Large intestine (tissue), 3 donors: ENCODE data around the gene THPO. TPM values are rescaled to one million over a fixed set of nuclear protein-coding genes. Genes with fewer than 3 reads are reported as not detected.

ENCODE experiments used
- DNase-seq, 2 donors: peaks; one replicate each; pipeline versions ENCODE4 v3.0.0 to v3.0.0-alpha.2; 2013
- H3K27ac ChIP-seq: one replicate; pipeline ENCODE4 v1.5.1; 2013; ENCODE audit warnings: low read length
- H3K27me3 ChIP-seq: 2 replicates; pipeline ENCODE4 v1.6.1; 2013; ENCODE audit warnings: low read length; ENCODE audit not compliant: control insufficient read depth, insufficient read depth
- H3K36me3 ChIP-seq: 2 replicates; pipeline ENCODE4 v1.6.1; 2013; ENCODE audit warnings: low read length; ENCODE audit not compliant: control insufficient read depth, insufficient read depth
- H3K4me1 ChIP-seq: one replicate; pipeline ENCODE4 v1.6.1; 2013; ENCODE audit warnings: low read length; ENCODE audit not compliant: control insufficient read depth, insufficient read depth
- H3K4me3 ChIP-seq: one replicate; pipeline ENCODE4 v1.5.1; 2013; ENCODE audit warnings: low read length
- H3K9me3 ChIP-seq: one replicate; pipeline ENCODE4 v1.6.1; 2013; ENCODE audit warnings: mild to moderate bottlenecking, low read depth, low read length, moderate library complexity; ENCODE audit not compliant: control insufficient read depth
- whole genome bisulfite sequencing: methylation state at CpG from one replicate; pipeline ENCODE4 v1.1.5; 2013; ENCODE audit warnings: low lambda C conversion rate; ENCODE audit not compliant: insufficient coverage; 5-methylcytosine and 5-hydroxymethylcytosine counted together
- polyA plus RNA-seq: library from polyadenylated mRNA; unstranded; fragments of 120-200 nt; gene quantifications from one replicate; pipeline ENCODE4 v1.2.1, GENCODE V29; 2013

The THPO gene
- polyA plus RNA-seq, 1 donor: 1.9 TPM

DNA sequence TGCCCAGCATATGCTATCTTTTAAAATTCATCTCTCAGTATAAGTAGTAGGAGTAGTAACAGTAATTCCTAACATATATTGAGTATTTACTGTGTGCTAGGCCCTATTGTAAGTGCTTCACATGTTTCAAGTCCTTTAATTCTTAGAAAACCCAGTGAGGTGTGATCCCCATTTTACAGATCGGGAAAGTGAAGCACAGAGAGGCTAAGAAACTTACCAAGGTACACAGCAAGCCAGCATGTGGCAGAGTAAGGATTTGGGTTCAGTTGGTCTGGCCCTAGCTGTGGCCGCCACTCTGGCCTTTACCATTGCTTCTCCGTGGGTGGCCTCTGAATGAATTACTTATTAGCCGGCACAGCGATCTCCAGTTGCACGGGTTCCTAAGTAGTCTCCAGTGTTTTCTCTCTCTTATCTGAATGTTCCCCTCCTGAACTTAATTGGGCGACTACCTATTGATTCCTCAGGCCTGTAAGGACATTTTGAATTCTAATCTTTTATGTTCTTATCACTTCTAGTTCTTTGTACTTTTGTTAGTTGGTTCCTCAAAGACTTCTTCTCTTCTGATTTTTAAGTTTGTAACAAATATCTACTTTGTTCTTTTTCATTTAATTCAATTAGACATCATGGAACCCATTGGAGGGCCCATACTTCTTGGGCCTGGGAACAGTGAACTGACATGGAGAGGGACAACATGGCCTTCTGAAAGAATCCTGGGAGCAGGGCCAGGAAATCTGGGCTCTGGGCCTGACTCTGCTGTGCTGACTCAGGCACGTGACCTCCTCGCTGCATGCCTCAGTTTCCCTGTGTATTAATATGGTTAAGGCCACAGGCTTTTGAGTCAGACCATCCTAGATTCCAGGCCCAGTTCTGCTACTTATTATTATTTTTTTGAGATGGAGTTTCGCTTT, 28.2 kb downstream of the THPO start:
- Histone ChIP-seq H3K4me3 (no peak overlapping the region), H3K27me3 (no peaks in the 10 kb centered on the region), H3K36me3 (peaks cover 39% of the 10 kb centered on the region), H3K4me1 (peaks cover 45% of the 10 kb centered on the region), H3K27ac (no peak overlapping the region), H3K9me3 (no peaks in the 10 kb centered on the region)
- whole genome bisulfite sequencing: 73% methylated on average over 4 of the region's 10 CpGs
- no peak for DNase-seq

- WGBS: no CpG with 5 or more reads among the region's 4 CpGs
Measured at GRCh38 chr3:184348057-184348382, 30.0 kb downstream of the THPO start.

GRCh38 chr3:184347321-184348056, 30.5 kb downstream of the THPO start:
- H3K36me3 ChIP-seq: peaks cover 40% of the 10 kb centered on the region
- no peak overlapping the region for H3K27ac ChIP-seq
- no peak overlapping the region for H3K4me3 ChIP-seq
- no peak for DNase-seq
- H3K9me3 ChIP-seq: no peaks in the 10 kb centered on the region
- H3K27me3 ChIP-seq: no peaks in the 10 kb centered on the region
- WGBS: no CpG with 5 or more reads among the region's 12 CpGs
- peaks cover 32% of the 10 kb centered on the region for H3K4me1 ChIP-seq

More at GRCh38 chr3:184348057-184348382, 30.0 kb downstream of the THPO start:
- H3K36me3 ChIP-seq: peaks cover 40% of the 10 kb centered on the region
- peaks cover 37% of the 10 kb centered on the region for H3K4me1 ChIP-seq
- no peaks in the 10 kb centered on the region for H3K27me3 ChIP-seq
- H3K9me3 ChIP-seq: no peaks in the 10 kb centered on the region
- H3K27ac ChIP-seq: no peak overlapping the region
- DNase-seq: no peak
- no peak overlapping the region for H3K4me3 ChIP-seq

DNA sequence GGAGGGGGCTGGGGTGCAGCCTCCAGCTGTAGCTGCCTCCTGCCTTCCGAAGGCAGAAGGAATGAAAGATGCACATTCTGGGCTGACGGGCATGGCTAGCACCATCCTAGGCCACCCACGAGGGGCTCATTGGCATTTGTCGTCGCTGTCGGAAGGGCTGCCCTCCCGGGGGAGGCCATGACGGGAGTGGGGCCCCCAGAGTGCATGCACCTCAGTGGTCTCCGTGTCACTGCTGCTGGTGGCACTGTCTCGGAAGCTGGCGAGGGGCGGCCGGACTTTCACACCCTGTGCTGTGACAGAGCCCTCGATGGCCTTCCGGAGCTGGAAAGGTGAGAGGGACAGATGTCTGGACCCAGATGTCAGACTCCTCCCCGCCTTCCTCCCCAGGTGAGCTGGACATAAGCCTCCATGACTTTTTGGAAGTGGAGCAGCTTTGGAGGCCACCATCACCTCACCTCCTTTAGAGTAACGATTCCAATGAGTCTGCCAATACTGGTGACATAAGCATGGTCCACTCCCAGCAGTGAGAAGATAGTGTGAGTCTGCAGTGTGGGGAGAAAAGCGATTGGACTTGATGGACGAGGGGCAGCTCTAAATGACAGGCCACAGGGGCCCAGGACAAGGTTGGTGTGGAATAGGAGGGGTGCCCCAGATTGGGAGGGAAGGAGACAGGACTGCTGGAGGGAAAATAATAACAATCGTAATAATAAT, 31.4 kb downstream of the THPO start:
- Histone ChIP-seq H3K27ac (peak overlapping the region; percentile 75), H3K4me1 (peaks cover 25% of the 10 kb centered on the region), H3K36me3 (peaks cover 43% of the 10 kb centered on the region), H3K4me3 (no peak overlapping the region), H3K27me3 (no peaks in the 10 kb centered on the region), H3K9me3 (no peaks in the 10 kb centered on the region)
- DNase-seq: no peak
- 81% methylated on average over 2 of the region's 20 CpGs for WGBS

GRCh38 chr3:184345317-184346144, 32.5 kb downstream of the THPO start:
- peak overlapping the region; percentile 75 for H3K27ac ChIP-seq

GRCh38 chr3:184344579-184345316, 33.3 kb downstream of the THPO start:
- Histone ChIP-seq H3K4me3 (no peak overlapping the region), H3K36me3 (peaks cover 38% of the 10 kb centered on the region), H3K4me1 (peaks cover 19% of the 10 kb centered on the region), H3K27me3 (no peaks in the 10 kb centered on the region), H3K27ac (no peak overlapping the region), H3K9me3 (no peaks in the 10 kb centered on the region)
- no peak for DNase-seq
- no CpG with 5 or more reads among the region's 24 CpGs for WGBS

More at GRCh38 chr3:184345317-184346144, 32.5 kb downstream of the THPO start:
- DNase-seq: peak; percentile 89 to 92
- peaks cover 19% of the 10 kb centered on the region for H3K4me1 ChIP-seq
- no peak overlapping the region for H3K4me3 ChIP-seq
- H3K27me3 ChIP-seq: no peaks in the 10 kb centered on the region
- H3K9me3 ChIP-seq: no peaks in the 10 kb centered on the region
- 20% methylated on average over 2 of the region's 14 CpGs for WGBS
- peaks cover 41% of the 10 kb centered on the region for H3K36me3 ChIP-seq

DNA sequence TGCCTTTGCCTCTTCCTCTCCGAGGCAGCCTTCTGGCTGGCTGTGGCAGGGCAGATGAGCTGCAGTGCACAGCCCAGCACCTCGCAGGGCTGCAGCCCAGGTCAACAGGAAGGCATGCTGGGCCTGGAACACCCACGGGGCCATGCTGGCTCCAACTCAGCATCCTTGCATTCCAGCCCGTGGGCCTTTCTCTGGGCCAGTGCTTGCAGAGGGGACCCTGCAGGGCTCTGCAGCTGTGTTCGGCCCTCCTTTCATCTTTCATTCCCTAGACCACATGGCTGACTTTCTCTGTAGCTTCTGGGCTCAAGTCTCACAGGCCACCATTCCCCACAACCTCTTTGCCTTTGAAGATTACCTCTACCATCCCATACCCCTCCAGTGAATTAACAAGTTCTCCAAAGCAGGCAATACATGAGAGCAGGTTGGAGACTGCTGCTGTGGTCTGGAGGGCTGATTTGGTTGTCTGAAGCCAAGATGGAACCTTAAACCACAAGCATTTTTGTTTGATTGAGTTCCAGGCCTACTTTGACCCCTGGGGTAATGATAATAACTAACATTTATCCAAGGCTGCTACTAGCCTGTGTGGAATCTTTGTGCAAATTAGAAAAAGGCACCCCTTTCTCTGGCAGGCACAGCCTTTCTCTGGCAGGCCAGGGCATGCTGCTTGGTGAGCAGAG, 34.7 kb downstream of the THPO start:
- no CpG with 5 or more reads among the region's 5 CpGs for WGBS
- Histone ChIP-seq H3K4me3 (no peak overlapping the region), H3K4me1 (peaks cover 25% of the 10 kb centered on the region), H3K9me3 (no peaks in the 10 kb centered on the region), H3K27ac (no peak overlapping the region), H3K36me3 (peaks cover 38% of the 10 kb centered on the region), H3K27me3 (no peaks in the 10 kb centered on the region)
- no peak for DNase-seq

DNA sequence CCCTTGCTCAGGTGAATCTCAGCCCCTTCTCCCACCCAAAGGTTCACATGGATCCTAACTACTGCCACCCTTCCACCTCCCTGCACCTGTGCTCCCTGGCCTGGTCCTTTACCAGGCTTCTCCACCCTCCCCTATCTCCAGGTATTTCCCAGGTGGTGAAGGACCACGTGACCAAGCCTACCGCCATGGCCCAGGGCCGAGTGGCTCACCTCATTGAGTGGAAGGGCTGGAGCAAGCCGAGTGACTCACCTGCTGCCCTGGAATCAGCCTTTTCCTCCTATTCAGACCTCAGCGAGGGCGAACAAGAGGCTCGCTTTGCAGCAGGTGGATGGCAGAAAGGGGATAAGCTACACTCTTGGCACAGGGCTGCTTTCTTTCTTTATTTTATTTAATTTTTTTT, 36.1 kb downstream of the THPO start:
- Histone ChIP-seq H3K27ac (no peak overlapping the region), H3K4me1 (peaks cover 33% of the 10 kb centered on the region), H3K36me3 (peaks cover 38% of the 10 kb centered on the region), H3K4me3 (no peak overlapping the region), H3K27me3 (no peaks in the 10 kb centered on the region), H3K9me3 (no peaks in the 10 kb centered on the region)
- WGBS: no CpG with 5 or more reads among the region's 7 CpGs
- no peak for DNase-seq
